CD14-positive monocyte (primary cell): ENCODE results near the gene SART1. TPM values are rescaled to one million over a fixed set of nuclear protein-coding genes. Genes with fewer than 3 reads are reported as not detected.

ENCODE experiments used
- DNase-seq, 3 donors: peaks; one replicate each; pipeline ENCODE4 v3.0.0-alpha.2; 2011 to 2022
- H2AFZ ChIP-seq: 2 replicates; pipeline ENCODE4 v1.6.0; 2012; ENCODE audit warnings: mild to moderate bottlenecking, low read depth, low read length, inconsistent platforms; ENCODE audit not compliant: insufficient read depth, poor library complexity, severe bottlenecking
- H3K27ac ChIP-seq, 2 donors: 1 replicate in 1 of 2; 2 replicates in 1 of 2; pipeline ENCODE4 v1.5.1; 2012 to 2013; ENCODE audit warnings: low read length in 2 of 2, control low read depth in 1 of 2, inconsistent platforms in 1 of 2, low read depth in 1 of 2, mild to moderate bottlenecking in 1 of 2
- H3K27me3 ChIP-seq, 2 donors: one replicate each; pipeline versions ENCODE4 v1.6.0 to v1.6.1; 2011 to 2013; ENCODE audit warnings: low read length in 2 of 2; ENCODE audit not compliant: control insufficient read depth in 2 of 2, insufficient read depth in 2 of 2
- H3K36me3 ChIP-seq, 2 donors: replicated peaks in 1 of 2; 1 replicate in 1 of 2; 2 replicates in 1 of 2; pipeline versions ENCODE4 v1.5.1 to v1.6.1; 2012 to 2013; ENCODE audit warnings: low read length in 2 of 2, control low read depth in 1 of 2, inconsistent platforms in 1 of 2, mild to moderate bottlenecking in 1 of 2; ENCODE audit not compliant: insufficient read depth in 2 of 2, control insufficient read depth in 1 of 2
- H3K4me1 ChIP-seq, 2 donors: 1 replicate in 1 of 2; 2 replicates in 1 of 2; pipeline versions ENCODE4 v1.5.1 to v1.6.1; 2012 to 2013; ENCODE audit warnings: low read length in 2 of 2, control low read depth in 1 of 2, inconsistent platforms in 1 of 2, mild to moderate bottlenecking in 1 of 2, moderate library complexity in 1 of 2; ENCODE audit not compliant: insufficient read depth in 2 of 2, control insufficient read depth in 1 of 2
- H3K4me2 ChIP-seq: replicated peaks from 2 replicates; pipeline ENCODE3; 2012; ENCODE audit warnings: low read length, moderate library complexity, mild to moderate bottlenecking; ENCODE audit not compliant: poor library complexity, severe bottlenecking; ENCODE audit errors: extremely low read depth
- H3K4me3 ChIP-seq, 3 experiments: fragments of 200-600 bp in 1 of 3; sonication (generic) in 1 of 3; replicated peaks in 1 of 3; 1 replicate in 2 of 3; 2 replicates in 1 of 3; pipeline ENCODE4 v1.5.1; 2011 to 2013; ENCODE audit warnings: low read length in 3 of 3, mild to moderate bottlenecking in 3 of 3, control low read depth in 2 of 3, low read depth in 2 of 3, inconsistent platforms in 1 of 3, moderate library complexity in 1 of 3
- H3K79me2 ChIP-seq: 2 replicates; pipeline ENCODE4 v1.6.0; 2012; ENCODE audit warnings: mild to moderate bottlenecking, control low read depth, inconsistent platforms, low read length, moderate library complexity; ENCODE audit not compliant: insufficient read depth
- H3K9ac ChIP-seq: 2 replicates; pipeline ENCODE4 v1.6.0; 2017; ENCODE audit warnings: low read length, mild to moderate bottlenecking; ENCODE audit not compliant: insufficient read depth, poor library complexity, severe bottlenecking
- H3K9me3 ChIP-seq, 2 donors: replicated peaks in 1 of 2; 1 replicate in 1 of 2; 2 replicates in 1 of 2; pipeline versions ENCODE4 v1.5.1 to v1.6.1; 2012 to 2013; ENCODE audit warnings: low read length in 2 of 2, control low read depth in 1 of 2; ENCODE audit not compliant: control insufficient read depth in 1 of 2, insufficient read depth in 1 of 2
- H4K20me1 ChIP-seq: 2 replicates; pipeline ENCODE4 v1.6.0; 2012; ENCODE audit warnings: mild to moderate bottlenecking, low read length, control low read depth, moderate library complexity; ENCODE audit not compliant: insufficient read depth
- H3K27ac Mint-ChIP-seq, 7 donors: one replicate each; pipeline ENCODE4 v1.8.0; 2020; ENCODE audit warnings: mild to moderate bottlenecking in 7 of 7, mixed read lengths in 7 of 7, moderate library complexity in 6 of 7, inconsistent platforms in 2 of 7
- H3K27me3 Mint-ChIP-seq, 3 donors: one replicate each; pipeline ENCODE4 v1.8.0; 2021 to 2022; ENCODE audit warnings: low read depth in 3 of 3, mild to moderate bottlenecking in 3 of 3, mixed read lengths in 3 of 3, moderate library complexity in 3 of 3, inconsistent platforms in 1 of 3
- H3K36me3 Mint-ChIP-seq, 2 donors: one replicate each; pipeline ENCODE4 v1.8.0; 2020; ENCODE audit warnings: mixed read lengths in 2 of 2, inconsistent platforms in 1 of 2, mild to moderate bottlenecking in 1 of 2
- H3K4me1 Mint-ChIP-seq: one replicate; pipeline ENCODE4 v1.8.0; 2020; ENCODE audit warnings: mild to moderate bottlenecking, mixed read lengths
- H3K4me3 Mint-ChIP-seq, 2 donors: one replicate each; pipeline ENCODE4 v1.8.0; 2020; ENCODE audit warnings: mild to moderate bottlenecking in 2 of 2, mixed read lengths in 2 of 2, moderate library complexity in 1 of 2
- H3K9me3 Mint-ChIP-seq, 7 donors: one replicate each; pipeline ENCODE4 v1.8.0; 2020 to 2022; ENCODE audit warnings: mixed read lengths in 7 of 7, mild to moderate bottlenecking in 6 of 7, moderate library complexity in 6 of 7, inconsistent platforms in 2 of 7
- CTCF ChIP-seq: fragments of 200-600 bp; IDR thresholded peaks from one replicate; pipeline ENCODE4 v1.8.0; 2022; ENCODE audit warnings: antibody characterized with exemption, mild to moderate bottlenecking
- WGBS: methylation state at CpG from one replicate; pipeline ENCODE4 v1.1.5; 2013; ENCODE audit warnings: missing lambda C conversion rate; ENCODE audit not compliant: insufficient coverage; 5-methylcytosine and 5-hydroxymethylcytosine counted together
- intact Hi-C, 2 donors: fragments of 100-400 bp; cut with micrococcal nuclease; formaldehyde crosslinking; loops; one replicate each; pipeline versions ENCODE4 v1.15.0 to v1.15.1; 2023
- polyA plus RNA-seq, 3 donors: library from polyadenylated mRNA; depleted of rRNA in 1 of 3; unstranded in 2 of 3; stranded (reverse) in 1 of 3; fragments of 300-500 nt in 2 of 3; fragments of >200 nt in 1 of 3; fragmentation: Illumina TruSeq in 2 of 3; gene quantifications; 1 replicate in 2 of 3; 2 replicates in 1 of 3; pipeline ENCODE4 v1.2.3, GENCODE V29; 2012 to 2021

The SART1 gene
- polyA plus RNA-seq, 3 donors, result 8.9 to 52.8 (median 16.1) TPM

GRCh38 chr11:65917434-65918210 lies 43.9 kb upstream of the SART1 start:
- Mint-ChIP-seq H3K36me3 (peaks cover 18 to 20% of the 10 kb centered on the region in 2 donors), H3K27me3 (peaks cover 0 to 2% (median 0%) of the 10 kb centered on the region in 3 donors), H3K27ac (peak overlapping the region in 6 of 7 donors; percentile 8 to 93 (median 86)), H3K4me1 (peaks cover 58% of the 10 kb centered on the region), H3K9me3 (no peaks in the 10 kb centered on the region), H3K4me3 (peak overlapping the region; percentile 83 to 86)
- no peak for TF ChIP-seq CTCF
- no peak for DNase-seq
- Histone ChIP-seq H3K9me3 (no peaks in the 10 kb centered on the region), H3K9ac (peak overlapping the region; percentile 94), H3K4me3 (peak overlapping the region; percentile 93 to 99 (median 98)), H3K36me3 (peaks cover 5 to 10% of the 10 kb centered on the region in 2 donors), H3K79me2 (peaks cover 38% of the 10 kb centered on the region), H2AFZ (no peak overlapping the region), H3K4me1 (peaks cover 58 to 63% of the 10 kb centered on the region in 2 donors), H3K27ac (peak overlapping the region in 1 of 2 donors; percentile 94), H3K27me3 (no peaks in the 10 kb centered on the region), H4K20me1 (peaks cover 10% of the 10 kb centered on the region), H3K4me2 (peak overlapping the region; percentile 99)
- 97% methylated on average over 26 of the region's 35 CpGs for WGBS
- intact Hi-C loops, result loop anchor here in 1 of 2 donors (2.0 kb wide), 1 partner anchor 17 kb away; the partner anchor contains the start of gene FOSL1

GRCh38 chr11:65918211-65919140 lies 43.1 kb upstream of the SART1 start, which contains the start of gene C11orf68:
C11orf68 (minus strand) TSS chr11:65919062; CDS start chr11:65919031, 31 bp downstream.
- peak within 1 kb of the TSS; percentile 93 to 99 (median 98) for H3K4me3 ChIP-seq
- no peaks in the 10 kb centered on the region for H3K9me3 ChIP-seq
- H3K27me3 Mint-ChIP-seq, result peaks cover 0 to 2% (median 0%) of the 10 kb centered on the region in 3 donors
- peak within 1 kb of the TSS; percentile 82 for H2AFZ ChIP-seq
- H3K36me3 Mint-ChIP-seq, result peaks cover 26 to 29% of the 10 kb centered on the region in 2 donors
- H3K27ac Mint-ChIP-seq, result peak within 1 kb of the TSS; percentile 81 to 93 (median 87)
- no peaks in the 10 kb centered on the region for H3K27me3 ChIP-seq
- peaks cover 58 to 63% of the 10 kb centered on the region in 2 donors for H3K4me1 ChIP-seq
- peak within 1 kb of the TSS; percentile 89 to 95 for H3K4me3 Mint-ChIP-seq
- H3K4me2 ChIP-seq, result peak within 1 kb of the TSS; percentile 99
- TF ChIP-seq CTCF, result no peak
- H3K9ac ChIP-seq, result peak within 1 kb of the TSS; percentile 94
- H3K36me3 ChIP-seq, result peaks cover 12 to 19% of the 10 kb centered on the region in 2 donors
- peaks cover 38% of the 10 kb centered on the region for H3K79me2 ChIP-seq
- H3K4me1 Mint-ChIP-seq, result peaks cover 58% of the 10 kb centered on the region
- 3% methylated on average over 49 of the region's 77 CpGs for WGBS
- no peaks in the 10 kb centered on the region for H3K9me3 Mint-ChIP-seq
- H4K20me1 ChIP-seq, result peaks cover 10% of the 10 kb centered on the region
- DNase-seq, result no peak
- intact Hi-C loops, result loop anchor here in 1 of 2 donors (1.0 to 2.0 kb wide), 2 partner anchors 18 to 43 kb away; partner anchors contain the start of genes FOSL1 and SART1
- peak within 1 kb of the TSS; percentile 61 to 94 for H3K27ac ChIP-seq
